ENCODE data around the gene PKNOX1.
"Not testable (repeated sequence)": the region's sequence is repeated elsewhere in the genome, so short reads cannot be mapped to it uniquely, and the experiment has no call there.

DNA sequence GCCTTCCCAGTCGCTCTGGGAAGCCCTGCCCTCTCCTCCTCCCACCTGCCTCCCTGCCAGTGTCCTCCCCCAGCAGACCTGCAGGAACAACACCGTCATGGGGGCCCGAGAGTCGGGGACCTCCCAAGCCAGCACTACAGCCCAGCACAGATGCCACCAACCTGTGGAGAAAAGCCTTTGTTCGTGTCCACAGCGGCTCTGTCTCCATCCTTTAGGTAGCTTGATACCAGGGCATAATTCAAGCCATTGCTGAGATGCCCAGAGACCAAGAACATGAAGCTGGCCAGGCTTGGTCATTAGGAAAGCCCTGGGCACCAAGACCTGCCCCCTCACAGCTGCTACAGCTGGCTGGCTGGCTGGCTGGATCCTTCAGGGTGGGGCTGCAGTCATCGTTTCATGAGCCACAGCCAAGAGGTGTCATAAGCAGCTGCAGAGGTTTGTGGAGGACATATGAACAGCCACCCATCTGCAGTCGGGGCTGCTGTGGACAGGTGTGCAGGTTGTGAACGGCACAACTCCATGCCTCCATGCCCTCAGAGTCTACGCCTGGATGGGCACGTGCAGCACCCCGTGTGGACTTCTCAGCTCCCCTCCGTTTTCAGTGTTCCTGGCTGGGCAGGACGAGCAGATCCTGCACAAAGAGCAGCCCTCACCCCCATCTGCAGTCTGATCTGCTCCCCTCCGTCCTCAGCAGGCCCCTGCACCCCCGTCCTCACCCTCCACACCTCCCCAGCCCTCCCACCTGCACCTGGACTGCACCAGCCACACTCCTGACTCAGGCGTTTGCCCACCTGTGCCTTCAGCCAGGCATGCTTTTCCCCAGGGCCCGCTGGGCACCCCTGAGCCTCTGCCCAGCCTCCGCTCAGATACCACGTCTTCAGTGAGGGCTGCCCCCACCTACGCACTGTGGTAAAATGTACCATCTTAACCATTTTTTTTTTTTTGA, 71.8 kb downstream of the PKNOX1 start:
- TF ChIP-seq, protein P1, sequence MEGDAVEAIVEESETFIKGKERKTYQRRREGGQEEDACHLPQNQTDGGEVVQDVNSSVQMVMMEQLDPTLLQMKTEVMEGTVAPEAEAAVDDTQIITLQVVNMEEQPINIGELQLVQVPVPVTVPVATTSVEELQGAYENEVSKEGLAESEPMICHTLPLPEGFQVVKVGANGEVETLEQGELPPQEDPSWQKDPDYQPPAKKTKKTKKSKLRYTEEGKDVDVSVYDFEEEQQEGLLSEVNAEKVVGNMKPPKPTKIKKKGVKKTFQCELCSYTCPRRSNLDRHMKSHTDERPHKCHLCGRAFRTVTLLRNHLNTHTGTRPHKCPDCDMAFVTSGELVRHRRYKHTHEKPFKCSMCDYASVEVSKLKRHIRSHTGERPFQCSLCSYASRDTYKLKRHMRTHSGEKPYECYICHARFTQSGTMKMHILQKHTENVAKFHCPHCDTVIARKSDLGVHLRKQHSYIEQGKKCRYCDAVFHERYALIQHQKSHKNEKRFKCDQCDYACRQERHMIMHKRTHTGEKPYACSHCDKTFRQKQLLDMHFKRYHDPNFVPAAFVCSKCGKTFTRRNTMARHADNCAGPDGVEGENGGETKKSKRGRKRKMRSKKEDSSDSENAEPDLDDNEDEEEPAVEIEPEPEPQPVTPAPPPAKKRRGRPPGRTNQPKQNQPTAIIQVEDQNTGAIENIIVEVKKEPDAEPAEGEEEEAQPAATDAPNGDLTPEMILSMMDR (IDR thresholded peaks at IDR 0.05) = not testable (repeated sequence)
- TF ChIP-seq POLR2A, POLR2AphosphoS5 (IDR thresholded peaks at IDR 0.05): not testable (repeated sequence)
